ENCODE measurements around the gene ZNF580.
A peak's percentile ranks its signal among the peaks of the same experiment; 100 is the strongest.

Gene ZNF580

DNA sequence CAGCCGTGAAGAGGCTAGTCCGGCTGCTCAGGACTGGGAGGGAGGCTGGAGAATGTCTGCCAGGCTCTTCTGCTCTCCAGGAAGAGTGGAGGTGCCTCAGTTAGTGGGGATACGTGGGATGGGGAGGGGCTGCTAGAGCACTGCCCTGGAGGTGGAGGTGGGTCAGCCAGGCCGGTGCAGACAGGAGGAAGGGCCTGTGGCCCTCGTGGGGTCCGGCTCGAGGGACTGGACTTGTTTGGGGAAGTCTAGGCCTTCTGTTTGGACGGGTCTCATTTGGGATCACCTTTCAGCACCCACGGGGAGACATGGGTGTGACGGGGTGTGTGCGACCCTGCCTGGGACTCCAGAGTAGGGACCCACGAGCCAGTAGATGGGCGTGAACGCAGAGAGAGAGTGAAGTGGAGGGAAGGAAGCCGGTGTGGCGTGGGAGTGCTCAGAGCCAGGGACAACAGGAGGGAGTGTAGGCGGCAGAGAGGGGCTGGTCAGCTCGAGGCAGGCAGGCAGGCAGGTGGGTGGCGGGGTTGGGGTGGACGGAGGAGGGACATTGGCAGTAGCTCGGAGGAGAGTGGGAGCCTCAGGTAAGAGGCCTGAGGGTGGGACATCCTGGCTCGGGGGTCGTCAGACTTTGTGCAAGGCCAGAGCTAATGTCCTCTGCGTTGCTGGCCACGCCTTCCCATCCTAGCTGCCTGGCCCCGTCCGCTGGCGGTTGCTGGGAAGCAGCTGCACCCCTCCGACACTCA is 45.7 kb downstream of the ZNF580 start:
- Histone ChIP-seq H3K4me1 (ENCODE audit: control insufficient read depth in 1 of 2, insufficient read depth in 2 of 2, low read length in 2 of 2) (peaks cover 0 to 5% of the 10 kb centered on the region in 2 donors), H3K36me3 (ENCODE audit: control insufficient read depth in 1 of 2, insufficient read depth in 2 of 2, low read length in 2 of 2) (peaks cover 16 to 56% of the 10 kb centered on the region in 2 donors), H3K9me3 (ENCODE audit: control insufficient read depth in 1 of 2, low read length in 2 of 2) (no peaks in the 10 kb centered on the region)

GRCh38 chr19:55687281-55688201 is 46.7 kb downstream of the ZNF580 start:
- Histone ChIP-seq H3K36me3 (ENCODE audit: control insufficient read depth in 1 of 2, insufficient read depth in 2 of 2, low read length in 2 of 2) (peaks cover 16 to 66% of the 10 kb centered on the region in 2 donors), H3K27ac (ENCODE audit: low read length) (peak overlapping the region; percentile 8), H3K4me1 (ENCODE audit: control insufficient read depth in 1 of 2, insufficient read depth in 2 of 2, low read length in 2 of 2) (peaks cover 0 to 5% of the 10 kb centered on the region in 2 donors), H3K27me3 (ENCODE audit: low read depth, low read length) (no peaks in the 10 kb centered on the region), H3K4me3 (ENCODE audit: low read depth in 1 of 2, low read length in 2 of 2) (no peak overlapping the region), H3K9me3 (ENCODE audit: control insufficient read depth in 1 of 2, low read length in 2 of 2) (no peaks in the 10 kb centered on the region)

More for the DNA sequence above, 45.7 kb downstream of the ZNF580 start:
- H3K27me3 ChIP-seq (ENCODE audit: low read depth, low read length): no peaks in the 10 kb centered on the region
- no peak overlapping the region for H3K27ac ChIP-seq (ENCODE audit: low read length)
- H3K4me3 ChIP-seq (ENCODE audit: low read depth in 1 of 2, low read length in 2 of 2): no peak overlapping the region

DNA sequence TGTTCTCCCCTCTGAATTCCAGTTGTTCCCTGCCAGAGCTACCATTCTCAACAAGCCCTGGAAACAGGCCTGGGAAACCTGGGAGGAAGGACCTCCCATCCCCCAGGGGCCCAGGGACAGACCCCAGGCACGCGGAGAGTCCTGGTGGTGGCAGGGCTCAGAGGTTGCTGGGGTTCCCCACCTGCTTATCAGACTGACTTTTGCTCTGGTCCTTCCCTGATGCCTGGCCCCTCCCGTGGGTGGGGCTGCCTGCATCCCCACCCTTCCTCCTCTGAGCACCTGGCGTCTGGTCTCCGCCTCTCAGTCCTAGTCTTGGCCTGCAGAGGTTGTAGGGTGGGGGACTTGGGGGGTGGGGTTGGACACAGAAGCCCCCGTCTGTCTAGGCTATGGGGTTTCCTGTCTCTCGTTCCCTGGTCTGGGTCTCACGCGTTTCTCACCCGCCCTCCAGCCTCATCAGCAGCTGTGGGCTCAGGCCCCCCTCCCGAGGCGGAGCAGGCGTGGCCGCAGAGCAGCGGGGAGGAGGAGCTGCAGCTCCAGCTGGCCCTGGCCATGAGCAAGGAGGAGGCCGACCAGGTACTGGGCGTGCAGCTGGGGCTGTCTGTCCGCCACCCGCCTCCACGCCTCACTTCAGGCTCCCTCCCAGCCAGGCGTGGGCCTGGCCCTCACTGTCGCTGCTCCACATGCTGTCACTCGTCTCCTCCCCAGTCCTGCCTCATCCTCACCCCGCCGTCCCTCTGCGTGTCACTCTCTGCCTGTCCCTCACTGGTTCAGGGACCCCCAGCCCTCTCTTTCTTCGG is 47.8 kb downstream of the ZNF580 start:
- H3K4me1 ChIP-seq (ENCODE audit: control insufficient read depth in 1 of 2, insufficient read depth in 2 of 2, low read length in 2 of 2): peaks cover 0 to 5% of the 10 kb centered on the region in 2 donors
- no peak overlapping the region for H3K4me3 ChIP-seq (ENCODE audit: low read depth in 1 of 2, low read length in 2 of 2)
- peak overlapping the region; percentile 8 for H3K27ac ChIP-seq (ENCODE audit: low read length)
- no peaks in the 10 kb centered on the region for H3K27me3 ChIP-seq (ENCODE audit: low read depth, low read length)
- no peaks in the 10 kb centered on the region for H3K9me3 ChIP-seq (ENCODE audit: control insufficient read depth in 1 of 2, low read length in 2 of 2)
- H3K36me3 ChIP-seq (ENCODE audit: control insufficient read depth in 1 of 2, insufficient read depth in 2 of 2, low read length in 2 of 2): peaks cover 23 to 72% of the 10 kb centered on the region in 2 donors

- Histone ChIP-seq H3K27me3 (ENCODE audit: low read depth, low read length) (no peaks in the 10 kb centered on the region), H3K4me1 (ENCODE audit: control insufficient read depth in 1 of 2, insufficient read depth in 2 of 2, low read length in 2 of 2) (peaks cover 0 to 5% of the 10 kb centered on the region in 2 donors), H3K27ac (ENCODE audit: low read length) (no peak overlapping the region), H3K9me3 (ENCODE audit: control insufficient read depth in 1 of 2, low read length in 2 of 2) (no peaks in the 10 kb centered on the region), H3K36me3 (ENCODE audit: control insufficient read depth in 1 of 2, insufficient read depth in 2 of 2, low read length in 2 of 2) (peaks cover 20 to 78% of the 10 kb centered on the region in 2 donors), H3K4me3 (ENCODE audit: low read depth in 1 of 2, low read length in 2 of 2) (no peak overlapping the region)
Measured at GRCh38 chr19:55689411-55690108, 48.8 kb downstream of the ZNF580 start.

DNA sequence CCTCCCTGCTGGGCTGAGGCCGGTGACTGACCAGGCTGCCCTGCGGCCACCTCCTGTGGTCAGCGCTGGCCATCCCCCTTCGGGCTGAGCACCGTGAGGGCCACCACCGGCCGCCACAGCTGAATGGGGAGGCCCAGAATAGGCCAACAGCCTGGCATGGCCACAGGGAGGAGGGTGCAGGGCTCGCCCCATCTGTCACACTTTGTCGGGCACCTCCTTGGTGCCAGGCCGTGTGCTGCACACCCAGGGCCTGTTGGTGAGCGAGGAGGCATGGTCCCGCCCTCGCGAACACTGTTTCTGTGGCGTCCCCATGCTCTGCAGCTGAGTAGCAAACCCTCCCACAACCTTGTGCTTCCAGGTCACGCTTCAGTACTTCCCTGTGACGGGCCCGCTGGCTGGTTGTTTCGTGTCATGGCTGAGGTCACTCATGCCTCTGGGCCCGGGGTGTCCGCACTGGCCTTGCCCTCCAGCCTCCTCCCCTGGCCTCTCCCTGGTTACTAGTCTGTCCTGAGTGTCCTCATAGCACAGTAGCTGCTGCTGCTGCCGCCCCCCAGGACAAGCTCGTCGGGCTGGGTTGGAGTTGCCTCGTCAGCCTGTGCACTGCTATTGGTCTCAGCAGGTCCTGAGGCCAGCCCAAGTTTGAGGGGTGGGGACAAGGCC is 49.4 kb downstream of the ZNF580 start:
- Histone ChIP-seq H3K4me3 (ENCODE audit: low read depth in 1 of 2, low read length in 2 of 2) (no peak overlapping the region), H3K27me3 (ENCODE audit: low read depth, low read length) (no peaks in the 10 kb centered on the region), H3K36me3 (ENCODE audit: control insufficient read depth in 1 of 2, insufficient read depth in 2 of 2, low read length in 2 of 2) (peaks cover 20 to 83% of the 10 kb centered on the region in 2 donors), H3K27ac (ENCODE audit: low read length) (no peak overlapping the region), H3K4me1 (ENCODE audit: control insufficient read depth in 1 of 2, insufficient read depth in 2 of 2, low read length in 2 of 2) (peaks cover 0 to 5% of the 10 kb centered on the region in 2 donors), H3K9me3 (ENCODE audit: control insufficient read depth in 1 of 2, low read length in 2 of 2) (no peaks in the 10 kb centered on the region)

- Histone ChIP-seq H3K4me1 (ENCODE audit: control insufficient read depth in 1 of 2, insufficient read depth in 2 of 2, low read length in 2 of 2) (peaks cover 0 to 5% of the 10 kb centered on the region in 2 donors), H3K36me3 (ENCODE audit: control insufficient read depth in 1 of 2, insufficient read depth in 2 of 2, low read length in 2 of 2) (peaks cover 23 to 83% of the 10 kb centered on the region in 2 donors), H3K9me3 (ENCODE audit: control insufficient read depth in 1 of 2, low read length in 2 of 2) (no peaks in the 10 kb centered on the region), H3K27me3 (ENCODE audit: low read depth, low read length) (no peaks in the 10 kb centered on the region), H3K4me3 (ENCODE audit: low read depth in 1 of 2, low read length in 2 of 2) (no peak overlapping the region), H3K27ac (ENCODE audit: low read length) (no peak overlapping the region)
Measured at GRCh38 chr19:55690769-55691545, 50.2 kb downstream of the ZNF580 start.

GRCh38 chr19:55691561-55692481 is 51.0 kb downstream of the ZNF580 start:
- H3K36me3 ChIP-seq (ENCODE audit: control insufficient read depth in 1 of 2, insufficient read depth in 2 of 2, low read length in 2 of 2): peaks cover 30 to 88% of the 10 kb centered on the region in 2 donors

GRCh38 chr19:55692681-55693081 is 51.9 kb downstream of the ZNF580 start:
- Histone ChIP-seq H3K4me1 (ENCODE audit: control insufficient read depth in 1 of 2, insufficient read depth in 2 of 2, low read length in 2 of 2) (peaks cover 0 to 5% of the 10 kb centered on the region in 2 donors), H3K4me3 (ENCODE audit: low read depth in 1 of 2, low read length in 2 of 2) (no peak overlapping the region), H3K27ac (ENCODE audit: low read length) (no peak overlapping the region), H3K36me3 (ENCODE audit: control insufficient read depth in 1 of 2, insufficient read depth in 2 of 2, low read length in 2 of 2) (peaks cover 34 to 91% of the 10 kb centered on the region in 2 donors), H3K9me3 (ENCODE audit: control insufficient read depth in 1 of 2, low read length in 2 of 2) (no peaks in the 10 kb centered on the region), H3K27me3 (ENCODE audit: low read depth, low read length) (no peaks in the 10 kb centered on the region)

More at GRCh38 chr19:55691561-55692481, 51.0 kb downstream of the ZNF580 start:
- Histone ChIP-seq H3K9me3 (ENCODE audit: control insufficient read depth in 1 of 2, low read length in 2 of 2) (no peaks in the 10 kb centered on the region), H3K27ac (ENCODE audit: low read length) (no peak overlapping the region), H3K4me3 (ENCODE audit: low read depth in 1 of 2, low read length in 2 of 2) (no peak overlapping the region), H3K27me3 (ENCODE audit: low read depth, low read length) (no peaks in the 10 kb centered on the region), H3K4me1 (ENCODE audit: control insufficient read depth in 1 of 2, insufficient read depth in 2 of 2, low read length in 2 of 2) (peaks cover 0 to 5% of the 10 kb centered on the region in 2 donors)

Measured in muscle layer of duodenum (tissue), 2 donors.